Astrocyte (in vitro differentiated cells and primary cell): ENCODE data around the gene RYR2. TPM values are rescaled to one million over a fixed set of nuclear protein-coding genes. Genes with fewer than 3 reads are reported as not detected.

Experiments
- DNase-seq: peaks from one replicate; pipeline ENCODE4 v3.0.0-alpha.2; 2010; ENCODE audit warnings: low read depth
- FAIRE-seq: peaks from 2 replicates; lab custom pipeline; 2011; peaks lifted over from hg19 to GRCh38; lab: Jason Lieb, UNC
- H2AFZ ChIP-seq: 2 replicates; pipeline ENCODE4 v1.6.0; 2012; ENCODE audit warnings: low read depth, low read length, inconsistent platforms
- H3K27ac ChIP-seq: 2 replicates; pipeline ENCODE4 v1.5.1; 2011; ENCODE audit warnings: low read depth, low read length, inconsistent platforms
- H3K27me3 ChIP-seq: 2 replicates; pipeline ENCODE4 v1.6.0; 2011; ENCODE audit warnings: low read length, inconsistent platforms; ENCODE audit not compliant: insufficient read depth
- H3K36me3 ChIP-seq: 2 replicates; pipeline ENCODE4 v1.5.1; 2011; ENCODE audit warnings: low read length, inconsistent platforms; ENCODE audit not compliant: insufficient read depth
- H3K4me1 ChIP-seq: 2 replicates; pipeline ENCODE4 v1.5.1; 2011; ENCODE audit warnings: low read length, inconsistent platforms; ENCODE audit not compliant: insufficient read depth
- H3K4me2 ChIP-seq: 2 replicates; pipeline ENCODE4 v1.6.0; 2012; ENCODE audit warnings: low read length, inconsistent platforms
- H3K4me3 ChIP-seq: 2 replicates; pipeline ENCODE4 v1.5.1; 2011; ENCODE audit warnings: low read depth, mild to moderate bottlenecking, low read length, inconsistent platforms; ENCODE audit not compliant: insufficient read depth
- H3K79me2 ChIP-seq: 2 replicates; pipeline ENCODE4 v1.6.0; 2012; ENCODE audit warnings: mild to moderate bottlenecking, low read length, inconsistent platforms; ENCODE audit not compliant: insufficient read depth
- H3K9ac ChIP-seq: 2 replicates; pipeline ENCODE4 v1.6.0; 2012; ENCODE audit warnings: mild to moderate bottlenecking, low read length, inconsistent platforms
- H3K9me3 ChIP-seq: 2 replicates; pipeline ENCODE4 v1.5.1; 2012; ENCODE audit warnings: low read depth, mild to moderate bottlenecking, low read length, inconsistent platforms; ENCODE audit not compliant: insufficient read depth
- H4K20me1 ChIP-seq: 2 replicates; pipeline ENCODE4 v1.6.0; 2012; ENCODE audit warnings: low read length, inconsistent platforms; ENCODE audit not compliant: insufficient read depth
- H3K27ac Mint-ChIP-seq: one replicate; pipeline ENCODE4 v1.8.0; 2021; ENCODE audit warnings: mild to moderate bottlenecking, mixed read lengths; ENCODE audit not compliant: unreplicated experiment
- H3K27me3 Mint-ChIP-seq: one replicate; pipeline ENCODE4 v1.8.0; 2021; ENCODE audit warnings: low read depth, mixed read lengths; ENCODE audit not compliant: unreplicated experiment
- H3K36me3 Mint-ChIP-seq: one replicate; pipeline ENCODE4 v1.8.0; 2021; ENCODE audit warnings: low read depth, mixed read lengths; ENCODE audit not compliant: unreplicated experiment
- H3K4me1 Mint-ChIP-seq: one replicate; pipeline ENCODE4 v1.8.0; 2021; ENCODE audit warnings: low read depth, mixed read lengths; ENCODE audit not compliant: unreplicated experiment
- H3K4me3 Mint-ChIP-seq: one replicate; pipeline ENCODE4 v1.8.0; 2021; ENCODE audit warnings: mild to moderate bottlenecking, moderate library complexity, mixed read lengths; ENCODE audit not compliant: unreplicated experiment
- H3K9me3 Mint-ChIP-seq: one replicate; pipeline ENCODE4 v1.8.0; 2021; ENCODE audit warnings: mild to moderate bottlenecking, mixed read lengths; ENCODE audit not compliant: unreplicated experiment
- EZH2 ChIP-seq: IDR thresholded peaks from 2 replicates; pipeline ENCODE4 v1.6.1; 2012; ENCODE audit warnings: mild to moderate bottlenecking, low read length, inconsistent platforms; ENCODE audit not compliant: insufficient read depth
- total RNA-seq: library from RNA; stranded (reverse); gene quantifications from 2 replicates; pipeline ENCODE4 v1.2.1, GENCODE V29; 2021
- TF ChIP-seq, protein P1 (sequence below): IDR thresholded peaks from 2 replicates; pipeline ENCODE4 v1.5.1; 2011; ENCODE audit warnings: low read depth, mild to moderate bottlenecking, inconsistent platforms, low read length, moderate library complexity; ENCODE audit not compliant: insufficient read depth

The RYR2 gene
- total RNA-seq, 1 donor from 2014 or later, result 0.30 TPM

DNA sequence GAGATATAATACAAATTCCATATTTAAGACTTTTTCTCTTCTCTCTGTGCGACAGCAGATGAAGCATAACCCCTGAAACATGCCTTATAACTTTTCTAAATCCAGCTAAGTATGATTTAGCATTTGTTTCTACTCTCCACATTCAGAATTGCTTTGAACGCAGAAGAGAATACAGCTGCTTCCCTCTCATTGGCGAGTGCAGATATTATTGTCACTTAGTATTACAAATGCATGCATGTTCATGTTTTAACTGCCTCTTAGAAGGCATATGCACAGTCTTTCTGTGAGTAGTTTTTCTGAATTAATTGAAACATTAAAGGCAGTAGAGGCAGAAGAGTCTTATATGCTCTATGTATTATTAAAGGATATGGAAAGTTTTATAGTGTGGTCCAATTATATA is 631.6 kb downstream of the RYR2 start:
- H3K4me1 Mint-ChIP-seq, result peaks cover 11% of the 10 kb centered on the region
- no peaks in the 10 kb centered on the region for H4K20me1 ChIP-seq

DNA sequence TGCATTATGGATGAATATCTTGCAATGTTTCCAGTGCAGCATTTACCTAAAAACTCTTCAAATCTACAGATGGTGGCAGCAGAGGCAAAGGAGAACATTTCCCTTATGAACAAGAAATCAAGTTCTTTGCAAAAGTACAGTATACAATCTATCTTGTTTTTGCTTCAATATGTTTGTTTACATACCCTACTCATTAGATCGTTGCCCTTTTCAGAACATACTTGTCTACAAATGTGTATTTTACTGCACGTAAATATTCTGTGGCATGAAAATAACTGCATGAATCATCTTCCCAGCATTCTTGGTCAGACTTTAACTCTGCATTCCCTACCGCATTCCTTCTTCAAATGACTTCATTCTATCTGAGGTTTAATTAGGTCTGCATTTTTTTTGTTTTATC is 636.0 kb downstream of the RYR2 start:
- DNase-seq (peak; percentile 53), FAIRE-seq (no peak)
- no peaks in the 10 kb centered on the region for H3K27me3 Mint-ChIP-seq
- Histone ChIP-seq H3K9me3 (no peaks in the 10 kb centered on the region), H3K27ac (no peak overlapping the region), H2AFZ (no peak overlapping the region), H3K36me3 (no peaks in the 10 kb centered on the region), H3K79me2 (no peaks in the 10 kb centered on the region), H3K9ac (no peak overlapping the region), H3K27me3 (no peaks in the 10 kb centered on the region), H3K4me1 (no peaks in the 10 kb centered on the region), H4K20me1 (no peaks in the 10 kb centered on the region), H3K4me2 (peak overlapping the region; percentile 31), H3K4me3 (no peak overlapping the region)
- no peaks in the 10 kb centered on the region for H3K36me3 Mint-ChIP-seq
- H3K27ac Mint-ChIP-seq, result peak overlapping the region; percentile 67
- H3K4me3 Mint-ChIP-seq, result peak overlapping the region; percentile 18
- no peak for TF ChIP-seq EZH2
- TF ChIP-seq, protein P1, sequence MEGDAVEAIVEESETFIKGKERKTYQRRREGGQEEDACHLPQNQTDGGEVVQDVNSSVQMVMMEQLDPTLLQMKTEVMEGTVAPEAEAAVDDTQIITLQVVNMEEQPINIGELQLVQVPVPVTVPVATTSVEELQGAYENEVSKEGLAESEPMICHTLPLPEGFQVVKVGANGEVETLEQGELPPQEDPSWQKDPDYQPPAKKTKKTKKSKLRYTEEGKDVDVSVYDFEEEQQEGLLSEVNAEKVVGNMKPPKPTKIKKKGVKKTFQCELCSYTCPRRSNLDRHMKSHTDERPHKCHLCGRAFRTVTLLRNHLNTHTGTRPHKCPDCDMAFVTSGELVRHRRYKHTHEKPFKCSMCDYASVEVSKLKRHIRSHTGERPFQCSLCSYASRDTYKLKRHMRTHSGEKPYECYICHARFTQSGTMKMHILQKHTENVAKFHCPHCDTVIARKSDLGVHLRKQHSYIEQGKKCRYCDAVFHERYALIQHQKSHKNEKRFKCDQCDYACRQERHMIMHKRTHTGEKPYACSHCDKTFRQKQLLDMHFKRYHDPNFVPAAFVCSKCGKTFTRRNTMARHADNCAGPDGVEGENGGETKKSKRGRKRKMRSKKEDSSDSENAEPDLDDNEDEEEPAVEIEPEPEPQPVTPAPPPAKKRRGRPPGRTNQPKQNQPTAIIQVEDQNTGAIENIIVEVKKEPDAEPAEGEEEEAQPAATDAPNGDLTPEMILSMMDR, result no peak
- H3K9me3 Mint-ChIP-seq, result no peaks in the 10 kb centered on the region
- H3K4me1 Mint-ChIP-seq, result peaks cover 11% of the 10 kb centered on the region

More for the DNA sequence above, 631.6 kb downstream of the RYR2 start:
- Mint-ChIP-seq H3K27ac (no peak overlapping the region), H3K9me3 (no peaks in the 10 kb centered on the region), H3K36me3 (no peaks in the 10 kb centered on the region), H3K4me3 (no peak overlapping the region), H3K27me3 (no peaks in the 10 kb centered on the region)
- H3K9ac ChIP-seq, result no peak overlapping the region
- no peaks in the 10 kb centered on the region for H3K27me3 ChIP-seq
- H3K4me3 ChIP-seq, result no peak overlapping the region
- no peaks in the 10 kb centered on the region for H3K36me3 ChIP-seq
- H3K4me2 ChIP-seq, result no peak overlapping the region
- H3K79me2 ChIP-seq, result no peaks in the 10 kb centered on the region
- H2AFZ ChIP-seq, result no peak overlapping the region
- TF ChIP-seq EZH2, result no peak
- TF ChIP-seq, protein P1, result no peak
- FAIRE-seq, result no peak
- no peak overlapping the region for H3K27ac ChIP-seq
- no peak for DNase-seq
- H3K9me3 ChIP-seq, result no peaks in the 10 kb centered on the region
- no peaks in the 10 kb centered on the region for H3K4me1 ChIP-seq

DNA sequence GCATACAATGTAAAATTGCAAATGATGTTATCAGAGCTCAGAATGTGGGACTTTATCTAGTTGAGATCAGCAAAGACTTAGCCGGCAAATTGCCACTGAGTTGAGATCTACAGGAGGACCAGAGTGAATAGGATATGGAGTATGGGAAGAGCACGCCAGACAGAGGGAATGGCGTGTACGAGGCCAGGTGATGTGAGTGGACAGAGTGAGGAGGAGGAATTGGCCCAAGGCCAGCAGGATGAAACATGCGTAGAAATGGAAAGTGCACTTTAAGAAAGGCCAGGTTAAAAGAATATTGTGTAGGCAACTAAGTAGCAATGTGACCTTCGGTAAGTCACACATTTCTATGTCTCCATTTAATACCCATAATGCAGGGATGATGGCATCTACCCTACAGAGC is 637.7 kb downstream of the RYR2 start:
- Histone ChIP-seq H3K9me3 (no peaks in the 10 kb centered on the region), H3K27me3 (no peaks in the 10 kb centered on the region), H2AFZ (no peak overlapping the region), H3K4me3 (no peak overlapping the region), H3K4me1 (no peaks in the 10 kb centered on the region), H3K27ac (no peak overlapping the region), H3K9ac (no peak overlapping the region), H3K4me2 (no peak overlapping the region), H4K20me1 (no peaks in the 10 kb centered on the region), H3K36me3 (no peaks in the 10 kb centered on the region), H3K79me2 (no peaks in the 10 kb centered on the region)
- DNase-seq, result no peak
- no peaks in the 10 kb centered on the region for H3K9me3 Mint-ChIP-seq
- no peak overlapping the region for H3K27ac Mint-ChIP-seq
- FAIRE-seq, result no peak
- H3K36me3 Mint-ChIP-seq, result no peaks in the 10 kb centered on the region
- H3K27me3 Mint-ChIP-seq, result no peaks in the 10 kb centered on the region
- TF ChIP-seq EZH2, result no peak
- TF ChIP-seq, protein P1, result no peak
- H3K4me3 Mint-ChIP-seq, result no peak overlapping the region
- peaks cover 15% of the 10 kb centered on the region for H3K4me1 Mint-ChIP-seq
